ENCODE data around the gene IGSF21. TPM values are rescaled to one million over a fixed set of nuclear protein-coding genes. Genes with fewer than 3 reads are reported as not detected.

IGSF21 gene
- total and polyA plus RNA-seq, 4 donors, result 0.31 to 1.5 (median 0.88) TPM

- Histone ChIP-seq H3K27ac (ENCODE audit: low read depth in 1 of 2, low read length in 2 of 2) (no peak overlapping the region), H3K9me3 (ENCODE audit: control insufficient read depth in 4 of 4, low read length in 3 of 4) (no peaks in the 10 kb centered on the region), H3K9ac (ENCODE audit: low read depth in 1 of 2, low read length in 2 of 2) (no peak overlapping the region), H3K36me3 (ENCODE audit: control insufficient read depth in 4 of 4, insufficient read depth in 3 of 4, low read depth in 1 of 4, low read length in 3 of 4) (no peaks in the 10 kb centered on the region), H3K4me3 (ENCODE audit: low read depth in 1 of 3, low read length in 3 of 3) (no peak overlapping the region), H3K4me1 (ENCODE audit: control insufficient read depth in 4 of 4, insufficient read depth in 4 of 4, low read length in 3 of 4) (peaks cover 7 to 14% (median 10%) of the 10 kb centered on the region in 4 donors), H3K27me3 (ENCODE audit: control insufficient read depth in 4 of 4, insufficient read depth in 4 of 4, low read length in 3 of 4) (no peaks in the 10 kb centered on the region)
- TF ChIP-seq RXRA (IDR thresholded peaks at IDR 0.05) (no peak), NR2F2 (IDR thresholded peaks at IDR 0.05) (no peak), HNF4A (conservative IDR thresholded peaks at IDR 0.05) (no peak), FOXA1 (IDR thresholded peaks at IDR 0.05) (no peak), JUND (IDR thresholded peaks at IDR 0.05) (no peak), YY1 (IDR thresholded peaks at IDR 0.05) (no peak), RAD21 (IDR thresholded peaks at IDR 0.05) (no peak), EGR1 (IDR thresholded peaks at IDR 0.05; ENCODE audit: low read depth in 2 of 2) (no peak), TAF1 (conservative IDR thresholded peaks at IDR 0.05) (no peak), FOXA2 (IDR thresholded peaks at IDR 0.05) (no peak)
- WGBS, result 82% methylated on average over 16 of the region's 16 CpGs
- no peak for DNase-seq (ENCODE audit: low spot score)
These were observed 25.3 kb downstream of the IGSF21 start for GRCh38 chr1:18132711-18133541.

- Histone ChIP-seq H3K27me3 (ENCODE audit: control insufficient read depth in 4 of 4, insufficient read depth in 4 of 4, low read length in 3 of 4) (no peaks in the 10 kb centered on the region), H3K27ac (ENCODE audit: low read depth in 1 of 2, low read length in 2 of 2) (no peak overlapping the region), H3K36me3 (ENCODE audit: control insufficient read depth in 4 of 4, insufficient read depth in 3 of 4, low read depth in 1 of 4, low read length in 3 of 4) (no peaks in the 10 kb centered on the region), H3K4me3 (ENCODE audit: low read depth in 1 of 3, low read length in 3 of 3) (no peak overlapping the region), H3K9ac (ENCODE audit: low read depth in 1 of 2, low read length in 2 of 2) (no peak overlapping the region), H3K4me1 (ENCODE audit: control insufficient read depth in 4 of 4, insufficient read depth in 4 of 4, low read length in 3 of 4) (peaks cover 0 to under 1% (median 0%) of the 10 kb centered on the region in 4 donors), H3K9me3 (ENCODE audit: control insufficient read depth in 4 of 4, low read length in 3 of 4) (no peaks in the 10 kb centered on the region)
- no peak for DNase-seq (ENCODE audit: low spot score)
- WGBS, result 76% methylated on average over 6 of the region's 6 CpGs
- TF ChIP-seq FOXA1 (IDR thresholded peaks at IDR 0.05) (no peak), FOXA2 (IDR thresholded peaks at IDR 0.05) (no peak), MAX (IDR thresholded peaks at IDR 0.05) (no peak), NR2F2 (IDR thresholded peaks at IDR 0.05) (no peak), HNF4A (conservative IDR thresholded peaks at IDR 0.05) (no peak), SP1 (IDR thresholded peaks at IDR 0.05) (no peak), TAF1 (conservative IDR thresholded peaks at IDR 0.05) (no peak), REST (IDR thresholded peaks at IDR 0.05) (no peak), RXRA (IDR thresholded peaks at IDR 0.05) (no peak)
- TF ChIP-seq, protein P1, sequence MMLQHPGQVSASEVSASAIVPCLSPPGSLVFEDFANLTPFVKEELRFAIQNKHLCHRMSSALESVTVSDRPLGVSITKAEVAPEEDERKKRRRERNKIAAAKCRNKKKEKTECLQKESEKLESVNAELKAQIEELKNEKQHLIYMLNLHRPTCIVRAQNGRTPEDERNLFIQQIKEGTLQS (IDR thresholded peaks at IDR 0.05), result no peak
- TF ChIP-seq, protein P2, sequence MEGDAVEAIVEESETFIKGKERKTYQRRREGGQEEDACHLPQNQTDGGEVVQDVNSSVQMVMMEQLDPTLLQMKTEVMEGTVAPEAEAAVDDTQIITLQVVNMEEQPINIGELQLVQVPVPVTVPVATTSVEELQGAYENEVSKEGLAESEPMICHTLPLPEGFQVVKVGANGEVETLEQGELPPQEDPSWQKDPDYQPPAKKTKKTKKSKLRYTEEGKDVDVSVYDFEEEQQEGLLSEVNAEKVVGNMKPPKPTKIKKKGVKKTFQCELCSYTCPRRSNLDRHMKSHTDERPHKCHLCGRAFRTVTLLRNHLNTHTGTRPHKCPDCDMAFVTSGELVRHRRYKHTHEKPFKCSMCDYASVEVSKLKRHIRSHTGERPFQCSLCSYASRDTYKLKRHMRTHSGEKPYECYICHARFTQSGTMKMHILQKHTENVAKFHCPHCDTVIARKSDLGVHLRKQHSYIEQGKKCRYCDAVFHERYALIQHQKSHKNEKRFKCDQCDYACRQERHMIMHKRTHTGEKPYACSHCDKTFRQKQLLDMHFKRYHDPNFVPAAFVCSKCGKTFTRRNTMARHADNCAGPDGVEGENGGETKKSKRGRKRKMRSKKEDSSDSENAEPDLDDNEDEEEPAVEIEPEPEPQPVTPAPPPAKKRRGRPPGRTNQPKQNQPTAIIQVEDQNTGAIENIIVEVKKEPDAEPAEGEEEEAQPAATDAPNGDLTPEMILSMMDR (IDR thresholded peaks at IDR 0.05; ENCODE audit: low read depth, low read length, missing input control), result no peak
These were observed 26.9 kb downstream of the IGSF21 start for GRCh38 chr1:18134324-18135046.

Data from liver (tissue), 9 donors.